ENCODE measurements around the gene MILR1.
A peak's percentile ranks its signal among the peaks of the same experiment; 100 is the strongest.
"Not testable (repeated sequence)": the region's sequence is repeated elsewhere in the genome, so short reads cannot be mapped to it uniquely, and the experiment has no call there.

Gene MILR1

DNA sequence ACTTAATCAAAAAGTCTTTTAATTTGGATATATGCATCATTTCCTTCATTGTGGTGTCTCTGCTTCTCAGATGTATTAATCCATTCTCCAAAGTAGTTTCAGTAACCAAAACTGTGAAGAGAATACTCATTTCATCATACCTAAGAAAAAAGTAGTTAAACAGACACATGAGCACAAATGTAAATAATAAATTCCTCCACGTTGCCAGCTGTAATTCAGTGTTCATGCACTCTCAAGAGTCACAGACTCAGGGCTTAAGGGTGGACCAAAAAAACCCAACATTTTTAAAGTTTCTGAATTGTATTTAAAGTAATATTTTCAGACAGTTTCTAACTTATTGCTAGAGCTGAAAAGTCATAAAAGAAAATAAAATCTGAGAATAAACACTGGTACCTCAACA, 28.9 kb downstream of the MILR1 start:
- no peak for DNase-seq

DNA sequence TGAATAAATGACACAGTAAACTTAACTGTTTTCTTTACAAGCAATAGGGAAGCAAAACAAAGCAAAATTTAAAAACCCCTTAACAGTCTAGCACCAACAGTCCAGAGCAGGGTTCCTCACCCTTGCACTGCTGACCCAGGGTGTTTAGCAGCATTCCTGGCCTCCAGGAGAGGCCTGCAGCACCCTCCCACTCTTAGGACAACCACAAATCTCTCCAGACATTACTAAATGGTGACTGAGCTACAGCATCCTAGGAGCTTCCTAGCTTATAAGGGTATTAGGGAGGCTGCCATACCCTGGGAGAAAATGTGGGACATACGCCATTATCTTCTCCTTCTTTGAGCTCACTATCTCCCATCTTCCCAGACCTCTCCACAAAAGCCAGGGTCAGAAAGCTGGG, 32.0 kb downstream of the MILR1 start:
- DNase-seq: no peak

DNA sequence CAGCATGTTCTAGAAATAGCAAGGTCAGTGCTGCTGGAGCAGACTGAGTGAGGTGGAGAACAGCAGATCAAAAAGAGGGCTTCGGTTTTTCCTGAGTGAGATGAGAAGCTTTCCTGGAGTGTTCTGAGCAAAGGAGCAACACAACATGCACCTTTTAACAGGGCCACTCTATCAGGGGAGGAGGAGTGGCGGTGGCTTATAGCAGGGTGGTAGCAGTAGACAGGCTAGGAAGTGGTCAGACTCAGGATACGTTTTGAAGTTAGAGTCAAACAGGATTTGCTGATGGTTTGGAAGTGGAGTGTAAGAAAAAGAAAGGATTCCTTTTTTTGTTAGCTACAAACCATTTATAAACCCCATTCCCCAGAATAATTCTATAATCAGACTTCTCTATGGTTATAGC, 35.5 kb downstream of the MILR1 start:
- DNase-seq: no peak

GRCh38 chr17:64488301-64488700, 39.4 kb downstream of the MILR1 start:
- no peak for DNase-seq

DNA sequence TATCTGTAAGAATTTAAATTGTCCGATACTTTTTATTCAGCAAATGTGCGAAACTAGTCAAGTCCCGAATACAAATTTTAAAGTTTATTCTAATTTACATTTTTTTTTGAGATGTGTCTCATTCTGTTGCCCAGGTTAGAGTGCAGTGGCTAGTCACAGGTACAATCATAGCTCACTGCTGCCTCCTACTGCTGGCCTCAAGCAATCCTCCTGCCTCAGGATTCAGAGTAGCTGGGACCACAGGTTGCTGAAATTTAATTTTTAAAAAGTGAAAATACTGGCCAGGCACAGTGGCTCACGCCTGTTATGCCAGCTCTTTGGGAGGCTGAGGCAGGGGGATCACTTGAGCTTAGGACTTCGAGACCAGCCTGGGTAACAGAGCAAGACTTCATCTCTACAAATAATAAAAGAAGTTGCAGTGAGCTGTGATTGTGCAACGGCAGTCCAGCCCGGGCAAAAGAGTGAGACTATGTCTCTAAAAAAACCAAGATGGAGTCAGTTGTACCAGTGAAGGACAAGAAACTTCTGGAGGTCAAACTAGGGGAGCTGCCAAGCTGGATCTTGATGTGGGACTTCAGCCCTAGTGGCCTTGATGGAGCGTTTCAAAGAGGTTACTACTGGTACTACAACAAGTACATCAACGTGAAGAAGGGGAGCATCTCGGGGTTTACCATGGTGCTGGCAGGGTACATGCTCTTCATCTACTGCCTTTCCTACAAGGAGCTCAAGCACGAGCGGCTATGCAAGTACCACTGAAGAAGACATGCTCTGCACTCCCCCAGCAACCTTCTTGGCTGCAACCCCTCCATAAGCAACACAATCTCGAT, 42.3 kb downstream of the MILR1 start:
- no peak for DNase-seq

DNA sequence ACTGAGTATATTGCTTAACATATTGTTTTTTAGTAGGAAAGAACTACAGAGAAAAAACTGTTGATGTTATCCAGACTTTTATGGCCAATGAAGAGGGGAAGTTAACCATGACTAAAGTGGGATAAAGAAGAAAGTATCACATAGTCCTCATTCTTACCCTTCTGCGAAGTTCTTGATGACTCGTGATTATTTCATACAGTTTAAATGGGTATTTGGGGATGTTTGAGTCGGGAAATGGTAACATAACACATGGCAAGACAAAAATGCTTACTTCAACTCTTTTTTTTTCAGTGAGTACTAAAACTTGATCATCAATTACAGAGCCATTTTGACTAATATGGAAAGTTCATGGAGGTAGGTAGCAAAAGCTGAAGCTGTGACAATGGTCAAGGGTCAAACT, 43.1 kb downstream of the MILR1 start:
- no peak for DNase-seq

GRCh38 chr17:64492481-64493109, 43.7 kb downstream of the MILR1 start:
- DNase-seq: no peak

- no peak for DNase-seq
Measured at GRCh38 chr17:64494121-64494520, 45.2 kb downstream of the MILR1 start.

DNA sequence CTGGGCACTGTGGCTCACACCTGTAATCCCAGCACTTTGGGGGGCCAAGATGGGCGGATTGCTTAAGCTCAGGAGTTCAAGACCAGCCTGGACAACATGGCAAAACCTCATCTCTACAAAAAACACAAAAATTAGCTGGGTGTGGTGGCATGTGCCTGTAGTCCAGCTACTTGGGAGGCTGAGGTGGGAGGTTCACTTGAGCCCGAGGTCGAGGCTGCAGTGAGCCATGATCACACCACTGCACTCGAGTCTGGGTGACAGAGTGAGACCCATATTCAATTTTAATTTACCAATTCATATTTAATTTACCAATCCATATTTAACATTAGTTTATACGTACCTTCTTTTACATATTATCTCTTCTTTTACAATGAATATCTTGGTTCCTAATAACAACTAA, 46.4 kb downstream of the MILR1 start:
- DNase-seq: not testable (repeated sequence)

DNA sequence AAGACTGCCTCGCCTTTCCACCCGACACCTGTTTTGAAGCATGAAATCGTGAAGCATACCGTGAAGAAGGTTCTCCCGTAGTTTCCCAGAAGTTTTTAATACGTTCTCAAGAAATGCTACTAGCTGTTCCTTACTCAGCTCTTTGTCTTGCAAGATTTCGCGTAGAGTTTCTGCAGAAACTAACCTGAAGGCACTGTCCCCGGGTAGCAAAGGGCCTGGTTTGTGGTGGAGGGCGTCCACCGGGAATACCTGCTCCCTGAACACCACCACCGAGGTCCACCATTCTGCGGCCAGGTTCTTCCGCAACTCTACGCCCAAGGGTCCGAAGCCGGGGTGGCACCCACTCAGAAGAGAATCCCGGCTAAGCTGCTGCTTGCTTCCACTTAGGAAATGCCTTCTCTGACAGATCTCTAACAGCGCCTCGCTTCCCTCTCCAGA, 47.5 kb downstream of the MILR1 start:
- DNase-seq: no peak

- DNase-seq: peak; percentile 97
Measured at GRCh38 chr17:64496786-64497564, 48.1 kb downstream of the MILR1 start, which contains the start of gene POLG2. Gene POLG2, minus strand, starts transcription at chr17:64497054. Its CDS starts 86 bp downstream, at chr17:64496968.

GRCh38 chr17:64497565-64498035, 48.7 kb downstream of the MILR1 start:
- DNase-seq: no peak

- no peak for DNase-seq
Measured at GRCh38 chr17:64498308-64499203, 49.6 kb downstream of the MILR1 start.

GRCh38 chr17:64499805-64500486, 51.0 kb downstream of the MILR1 start:
- no peak for DNase-seq

GRCh38 chr17:64500487-64500859, 51.6 kb downstream of the MILR1 start:
- DNase-seq: no peak

DNA sequence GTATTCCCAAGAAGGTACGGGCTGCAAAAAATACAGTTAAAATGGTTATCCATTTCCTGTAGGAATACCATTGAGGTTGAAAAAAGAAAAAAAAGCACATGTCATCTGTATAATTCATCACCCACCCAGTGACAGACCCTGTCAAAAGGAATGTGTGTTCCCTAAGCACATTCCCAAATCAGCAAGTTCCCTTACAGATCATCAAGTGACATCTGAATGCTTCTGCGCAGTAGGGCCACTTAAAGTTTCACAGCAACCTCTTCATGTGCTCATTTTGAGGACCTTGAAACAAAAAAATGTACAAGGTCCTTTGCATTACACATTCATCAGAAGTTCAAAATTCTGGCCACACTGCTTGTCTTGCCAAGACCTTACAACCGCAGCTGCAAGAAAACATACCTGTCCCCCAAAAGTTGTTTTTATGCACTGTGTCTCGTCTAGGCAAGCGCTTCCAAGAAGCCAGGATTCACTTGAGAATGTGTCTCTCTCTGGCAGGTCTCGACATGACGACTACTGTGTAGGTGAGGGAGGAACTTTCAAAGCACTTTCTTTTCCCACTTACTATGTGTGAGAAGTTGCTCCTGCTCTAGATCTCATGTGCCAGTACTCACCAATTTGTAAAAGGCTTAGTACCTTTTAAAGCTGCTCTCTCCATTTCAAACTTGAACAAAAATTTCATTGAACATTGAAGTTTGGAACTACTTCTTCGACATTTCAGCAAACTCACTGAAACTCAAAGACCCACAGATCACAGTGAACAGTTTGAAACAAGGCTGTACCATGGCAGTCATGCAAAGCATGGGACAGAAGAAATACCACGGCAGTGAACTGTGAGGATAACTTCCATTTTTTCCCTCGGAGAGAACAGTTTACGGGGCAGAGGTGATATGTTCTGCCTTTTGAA, 52.2 kb downstream of the MILR1 start:
- no peak for DNase-seq

GRCh38 chr17:64502021-64502420, 53.1 kb downstream of the MILR1 start:
- DNase-seq: no peak

DNA sequence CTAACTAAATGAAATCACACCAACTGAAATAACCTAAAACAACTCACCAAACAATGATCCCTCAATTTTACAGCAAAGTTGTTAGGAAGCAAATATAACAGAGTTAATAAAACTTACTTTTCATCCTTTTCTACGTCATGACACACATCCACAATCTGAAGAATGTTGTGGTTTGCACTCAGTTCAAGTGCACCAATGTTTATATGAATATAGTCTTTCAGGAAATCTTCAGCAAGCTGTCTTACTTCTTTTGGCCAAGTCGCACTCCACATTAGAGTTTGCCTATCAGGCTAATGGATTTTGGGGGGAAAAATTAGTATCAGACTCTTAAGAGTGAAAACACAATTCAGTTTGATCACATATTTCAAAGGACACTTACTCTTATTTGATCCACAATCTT, 53.9 kb downstream of the MILR1 start:
- no peak for DNase-seq

GRCh38 chr17:64503341-64503740, 54.4 kb downstream of the MILR1 start:
- DNase-seq: no peak

All from eye (tissue), 1 donor.